Body of pancreas (tissue), 4 donors: ENCODE data around the gene VMP1. TPM values are rescaled to one million over a fixed set of nuclear protein-coding genes. Genes with fewer than 3 reads are reported as not detected.

Experiments used
- ATAC-seq: fragments of 150-250 bp; one replicate; pipeline ENCODE4 v1.9.1; 2016
- DNase-seq, 4 donors: peaks; one replicate each; pipeline ENCODE4 v3.0.0-alpha.2; 2019
- H3K27ac ChIP-seq, 4 donors: fragments of 200-600 bp; sonication (generic); 1 replicate in 3 of 4; 2 replicates in 1 of 4; pipeline versions ENCODE4 v1.5.1 to v1.6.1; 2016 to 2019; ENCODE audit warnings: mild to moderate bottlenecking in 1 of 4, mixed read lengths in 1 of 4, moderate library complexity in 1 of 4
- H3K27me3 ChIP-seq, 2 donors: fragments of 200-600 bp; sonication (generic); one replicate each; pipeline ENCODE4 v1.6.0; 2016; ENCODE audit warnings: mild to moderate bottlenecking in 1 of 2
- H3K36me3 ChIP-seq, 2 donors: fragments of 200-600 bp; sonication (generic); replicated peaks in 1 of 2; 2 replicates each; pipeline ENCODE4 v1.5.1; 2016; ENCODE audit warnings: low read depth in 2 of 2; ENCODE audit not compliant: insufficient read depth in 1 of 2
- H3K4me1 ChIP-seq: fragments of 200-600 bp; sonication (generic); one replicate; pipeline ENCODE4 v1.6.0; 2016
- H3K4me3 ChIP-seq, 2 donors: fragments of 200-600 bp; sonication (generic); 1 replicate in 1 of 2; 2 replicates in 1 of 2; pipeline ENCODE4 v1.5.1; 2016 to 2019
- H3K9me3 ChIP-seq, 3 donors: fragments of 200-600 bp; sonication (generic); 1 replicate in 2 of 3; 2 replicates in 1 of 3; pipeline ENCODE4 v1.5.1; 2016
- POLR2A ChIP-seq, 3 donors: fragments of 450-650 bp; IDR thresholded peaks; one replicate each; pipeline ENCODE4 v1.6.1; 2016; ENCODE audit warnings: antibody characterized with exemption in 3 of 3, mild to moderate bottlenecking in 2 of 3
- WGBS, 2 donors: methylation state at CpG; one replicate each; pipeline ENCODE4 v1.1.5; 2017; 5-methylcytosine and 5-hydroxymethylcytosine counted together
- intact Hi-C: fragments of 100-400 bp; cut with DNase I; formaldehyde crosslinking; loops from one replicate; pipeline ENCODE4 v1.15.1; 2023
- total RNA-seq, 2 donors: library from RNA; depleted of rRNA; stranded (reverse); fragments of >200 nt; gene quantifications; one replicate each; pipeline ENCODE4 v1.1.0, GENCODE V29; 2016
- TF ChIP-seq, protein P1 (sequence below), 7 experiments: fragments of 450-650 bp in 4 of 7; fragments of 200-600 bp in 3 of 7; sonication (generic) in 3 of 7; IDR thresholded peaks; one replicate each; pipeline ENCODE4 v1.5.1; 2016 to 2019; ENCODE audit warnings: antibody characterized with exemption in 7 of 7

The VMP1 gene
- total RNA-seq, 2 donors from 2014 or later: 174 to 259 TPM

DNA sequence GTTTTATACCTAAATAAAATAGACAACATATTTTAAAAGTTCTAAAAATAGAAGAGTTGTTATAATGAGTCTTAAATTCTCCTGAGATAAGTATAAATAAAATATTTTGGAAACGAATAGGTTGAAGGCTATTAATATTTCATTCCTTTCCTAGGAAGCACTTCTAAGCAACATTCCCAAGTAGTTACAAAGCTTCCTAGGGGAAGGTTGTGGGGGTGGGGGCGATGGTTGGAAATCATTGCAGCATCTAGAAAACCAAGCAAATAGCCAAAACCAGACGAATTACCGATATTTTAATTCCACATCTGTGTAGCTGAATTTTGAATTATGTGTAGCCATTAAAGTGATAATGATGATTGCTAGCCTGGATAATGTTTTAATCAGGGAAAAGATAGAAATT lies 27.1 kb upstream of the VMP1 start:
- Histone ChIP-seq H3K27ac (no peak overlapping the region), H3K9me3 (no peaks in the 10 kb centered on the region), H3K27me3 (no peaks in the 10 kb centered on the region), H3K4me3 (no peak overlapping the region), H3K4me1 (no peaks in the 10 kb centered on the region), H3K36me3 (peaks cover 16 to 45% of the 10 kb centered on the region in 2 donors)
- no peak for ATAC-seq
- TF ChIP-seq, protein P1, sequence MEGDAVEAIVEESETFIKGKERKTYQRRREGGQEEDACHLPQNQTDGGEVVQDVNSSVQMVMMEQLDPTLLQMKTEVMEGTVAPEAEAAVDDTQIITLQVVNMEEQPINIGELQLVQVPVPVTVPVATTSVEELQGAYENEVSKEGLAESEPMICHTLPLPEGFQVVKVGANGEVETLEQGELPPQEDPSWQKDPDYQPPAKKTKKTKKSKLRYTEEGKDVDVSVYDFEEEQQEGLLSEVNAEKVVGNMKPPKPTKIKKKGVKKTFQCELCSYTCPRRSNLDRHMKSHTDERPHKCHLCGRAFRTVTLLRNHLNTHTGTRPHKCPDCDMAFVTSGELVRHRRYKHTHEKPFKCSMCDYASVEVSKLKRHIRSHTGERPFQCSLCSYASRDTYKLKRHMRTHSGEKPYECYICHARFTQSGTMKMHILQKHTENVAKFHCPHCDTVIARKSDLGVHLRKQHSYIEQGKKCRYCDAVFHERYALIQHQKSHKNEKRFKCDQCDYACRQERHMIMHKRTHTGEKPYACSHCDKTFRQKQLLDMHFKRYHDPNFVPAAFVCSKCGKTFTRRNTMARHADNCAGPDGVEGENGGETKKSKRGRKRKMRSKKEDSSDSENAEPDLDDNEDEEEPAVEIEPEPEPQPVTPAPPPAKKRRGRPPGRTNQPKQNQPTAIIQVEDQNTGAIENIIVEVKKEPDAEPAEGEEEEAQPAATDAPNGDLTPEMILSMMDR (IDR thresholded peaks at IDR 0.05): no peak
- no peak for TF ChIP-seq POLR2A (IDR thresholded peaks at IDR 0.05)
- no peak for DNase-seq
- 82 to 83% methylated on average over 4 of the region's 4 CpGs for WGBS, 2 donors
- intact Hi-C loops: no loop called here

DNA sequence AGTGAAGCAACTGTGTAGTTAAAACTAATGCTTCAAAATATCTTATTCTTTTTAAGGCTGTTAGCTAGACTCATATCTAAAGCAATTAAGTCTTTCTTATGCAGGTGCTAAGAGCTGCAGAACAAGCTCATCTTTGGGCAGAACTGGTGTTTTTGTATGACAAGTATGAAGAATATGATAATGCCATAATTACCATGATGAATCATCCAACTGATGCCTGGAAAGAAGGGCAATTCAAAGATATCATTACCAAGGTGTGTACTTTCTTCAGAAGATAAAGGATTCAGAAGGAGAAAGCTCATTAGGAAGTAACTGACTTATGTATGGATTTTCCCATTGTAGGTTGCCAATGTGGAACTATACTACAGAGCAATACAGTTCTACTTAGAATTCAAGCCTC lies 24.2 kb upstream of the VMP1 start:
- Histone ChIP-seq H3K36me3 (peaks cover 16 to 45% of the 10 kb centered on the region in 2 donors), H3K27ac (no peak overlapping the region), H3K4me3 (no peak overlapping the region), H3K4me1 (no peaks in the 10 kb centered on the region), H3K9me3 (no peaks in the 10 kb centered on the region), H3K27me3 (no peaks in the 10 kb centered on the region)
- DNase-seq: no peak
- intact Hi-C loops: no loop called here
- no peak for TF ChIP-seq POLR2A (IDR thresholded peaks at IDR 0.05)
- TF ChIP-seq, protein P1 (IDR thresholded peaks at IDR 0.05): no peak
- no peak for ATAC-seq

DNA sequence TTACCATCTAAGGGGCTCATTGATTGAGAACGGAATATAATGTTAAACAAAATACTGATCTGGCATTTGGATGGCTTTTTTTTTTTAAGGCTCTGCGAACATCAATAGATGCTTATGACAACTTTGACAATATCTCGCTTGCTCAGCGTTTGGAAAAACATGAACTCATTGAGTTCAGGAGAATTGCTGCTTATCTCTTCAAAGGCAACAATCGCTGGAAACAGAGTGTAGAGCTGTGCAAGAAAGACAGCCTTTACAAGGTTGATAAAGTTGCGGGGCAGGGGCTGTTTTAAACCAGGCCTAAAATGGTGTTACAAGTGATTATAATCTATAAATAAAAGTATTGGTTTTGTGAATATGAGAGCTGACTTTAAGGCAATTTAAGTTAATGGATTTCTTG lies 22.5 kb upstream of the VMP1 start:
- no peak for ATAC-seq
- Histone ChIP-seq H3K9me3 (no peaks in the 10 kb centered on the region), H3K4me3 (no peak overlapping the region), H3K27me3 (no peaks in the 10 kb centered on the region), H3K4me1 (no peaks in the 10 kb centered on the region), H3K36me3 (peaks cover 16 to 37% of the 10 kb centered on the region in 2 donors), H3K27ac (no peak overlapping the region)
- no peak for DNase-seq
- TF ChIP-seq POLR2A (IDR thresholded peaks at IDR 0.05): no peak
- TF ChIP-seq, protein P1 (IDR thresholded peaks at IDR 0.05): no peak
- intact Hi-C loops: no loop called here
- WGBS, 2 donors: 53 to 56% methylated on average over 6 of the region's 6 CpGs

- no peaks in the 10 kb centered on the region for H3K4me1 ChIP-seq
- no peak for ATAC-seq
- no peak overlapping the region for H3K4me3 ChIP-seq
- 83 to 89% methylated on average over 1 of the region's 1 CpG for WGBS, 2 donors
- intact Hi-C loops: no loop called here
- peaks cover 14 to 37% of the 10 kb centered on the region in 2 donors for H3K36me3 ChIP-seq
- no peak for DNase-seq
- TF ChIP-seq POLR2A (IDR thresholded peaks at IDR 0.05): no peak
- TF ChIP-seq, protein P1 (IDR thresholded peaks at IDR 0.05): no peak
- no peaks in the 10 kb centered on the region for H3K9me3 ChIP-seq
- H3K27me3 ChIP-seq: no peaks in the 10 kb centered on the region
- no peak overlapping the region for H3K27ac ChIP-seq
Measured at GRCh38 chr17:59688008-59688407, 19.4 kb upstream of the VMP1 start.

DNA sequence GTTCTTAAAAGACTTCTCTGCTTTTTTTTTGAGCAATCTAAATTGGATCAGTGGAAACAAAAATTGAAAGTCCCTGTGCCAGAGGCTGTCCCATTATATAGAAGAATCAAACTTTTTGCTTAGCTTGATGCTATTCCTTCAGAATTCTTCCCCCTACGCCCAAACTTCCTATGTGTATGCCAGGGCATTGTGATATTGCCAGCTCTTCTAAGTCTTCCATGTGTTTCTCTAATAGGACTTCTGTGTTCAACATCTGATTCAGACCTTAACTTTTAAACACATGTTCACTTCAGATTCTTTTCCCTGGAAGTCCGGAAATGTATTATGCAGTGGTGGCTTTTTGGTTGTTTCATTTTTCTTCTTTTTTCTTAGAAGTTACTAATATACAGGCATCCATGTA lies 19.0 kb upstream of the VMP1 start:
- Histone ChIP-seq H3K27me3 (no peaks in the 10 kb centered on the region), H3K9me3 (no peaks in the 10 kb centered on the region), H3K27ac (no peak overlapping the region), H3K36me3 (peaks cover 10 to 37% of the 10 kb centered on the region in 2 donors), H3K4me3 (no peak overlapping the region), H3K4me1 (no peaks in the 10 kb centered on the region)
- DNase-seq (no peak), ATAC-seq (no peak)
- TF ChIP-seq, protein P1 (IDR thresholded peaks at IDR 0.05): no peak
- no peak for TF ChIP-seq POLR2A (IDR thresholded peaks at IDR 0.05)
- WGBS, 2 donors: 63 to 74% methylated on average over 2 of the region's 2 CpGs
- intact Hi-C loops: no loop called here
